Keratinocyte (primary cell): ENCODE measurements around the gene SBNO1. TPM values are rescaled to one million over a fixed set of nuclear protein-coding genes. Genes with fewer than 3 reads are reported as not detected.

ENCODE experiments used
- DNase-seq: peaks from one replicate; pipeline ENCODE4 v3.0.0-alpha.2; 2011; ENCODE audit warnings: low read depth, missing footprints, low spot score
- FAIRE-seq: peaks from 2 replicates; lab custom pipeline; 2011; peaks lifted over from hg19 to GRCh38; lab: Jason Lieb, UNC
- H2AFZ ChIP-seq: 2 replicates; pipeline ENCODE4 v1.6.0; 2012; ENCODE audit warnings: low read length, control low read depth, inconsistent platforms; ENCODE audit not compliant: control insufficient read depth
- H3K27ac ChIP-seq: 2 replicates; pipeline ENCODE4 v1.5.1; 2011; ENCODE audit warnings: low read length; ENCODE audit not compliant: control insufficient read depth, insufficient read depth
- H3K27me3 ChIP-seq: 3 replicates; pipeline ENCODE4 v1.6.0; 2011; ENCODE audit warnings: low read length; ENCODE audit not compliant: control insufficient read depth, insufficient read depth; ENCODE audit errors: extremely low read depth
- H3K36me3 ChIP-seq, 2 experiments: 2 replicates in 1 of 2; 3 replicates in 1 of 2; pipeline ENCODE4 v1.5.1; 2011; ENCODE audit warnings: low read length in 2 of 2, mild to moderate bottlenecking in 1 of 2; ENCODE audit not compliant: control insufficient read depth in 2 of 2, insufficient read depth in 2 of 2; ENCODE audit errors: extremely low read depth in 1 of 2
- H3K4me1 ChIP-seq: 3 replicates; pipeline ENCODE4 v1.5.1; 2011; ENCODE audit warnings: low read length; ENCODE audit not compliant: control insufficient read depth, insufficient read depth; ENCODE audit errors: extremely low read depth
- H3K4me2 ChIP-seq: 3 replicates; pipeline ENCODE4 v1.6.0; 2011; ENCODE audit warnings: low read depth, low read length; ENCODE audit not compliant: control insufficient read depth, insufficient read depth; ENCODE audit errors: extremely low read depth
- H3K4me3 ChIP-seq, 3 experiments: fragments of 200-600 bp in 1 of 3; sonication (generic) in 1 of 3; 2 replicates in 2 of 3; 3 replicates in 1 of 3; pipeline ENCODE4 v1.5.1; 2011 to 2016; ENCODE audit warnings: low read length in 3 of 3, mild to moderate bottlenecking in 3 of 3, control low read depth in 2 of 3, inconsistent platforms in 1 of 3, low read depth in 1 of 3, mixed read lengths in 1 of 3, mixed run types in 1 of 3, moderate library complexity in 1 of 3; ENCODE audit not compliant: control insufficient read depth in 2 of 3, insufficient read depth in 2 of 3; ENCODE audit errors: extremely low read depth in 1 of 3
- H3K79me2 ChIP-seq: 2 replicates; pipeline ENCODE4 v1.6.0; 2012; ENCODE audit warnings: low read length; ENCODE audit not compliant: control insufficient read depth, insufficient read depth
- H3K9ac ChIP-seq: 3 replicates; pipeline ENCODE4 v1.6.0; 2011; ENCODE audit warnings: low read length; ENCODE audit not compliant: control insufficient read depth, insufficient read depth; ENCODE audit errors: extremely low read depth
- H3K9me1 ChIP-seq: 3 replicates; pipeline ENCODE4 v1.6.0; 2011; ENCODE audit warnings: low read length; ENCODE audit not compliant: control insufficient read depth, insufficient read depth; ENCODE audit errors: extremely low read depth
- H3K9me3 ChIP-seq: 2 replicates; pipeline ENCODE4 v1.5.1; 2012; ENCODE audit warnings: low read depth, low read length; ENCODE audit not compliant: control insufficient read depth
- H4K20me1 ChIP-seq: 3 replicates; pipeline ENCODE4 v1.6.0; 2011; ENCODE audit warnings: low read length; ENCODE audit not compliant: control insufficient read depth, insufficient read depth; ENCODE audit errors: extremely low read depth
- CTCF ChIP-seq, 3 experiments: IDR thresholded peaks in 1 of 3; conservative IDR thresholded peaks in 1 of 3; optimal IDR thresholded peaks in 1 of 3; 2 replicates in 2 of 3; 3 replicates in 1 of 3; pipeline versions ENCODE3 to v1.5.1; 2011; ENCODE audit warnings: low read length in 3 of 3, mild to moderate bottlenecking in 3 of 3, moderate library complexity in 2 of 3, control low read depth in 1 of 3, inconsistent platforms in 1 of 3; ENCODE audit not compliant: insufficient read depth in 2 of 3; ENCODE audit errors: extremely low read depth in 1 of 3
- EZH2 ChIP-seq: IDR thresholded peaks from one replicate; pipeline ENCODE4 v1.6.1; 2012; ENCODE audit warnings: inconsistent platforms, mild to moderate bottlenecking, low read length, moderate library complexity
- dilution Hi-C: fragments of 300-500 bp; cut with MboI; formaldehyde crosslinking; loops from one replicate; pipeline ENCODE4 v1.7.0; 2020; ENCODE audit warnings: low sequenced_read_pairs; ENCODE audit not compliant: extremely low pct_ligation_motif_present
- polyA plus RNA-seq, 5 experiments: library from polyadenylated mRNA; depleted of rRNA in 3 of 5; stranded (reverse) in 3 of 5; stranded (forward) in 1 of 5; unstranded in 1 of 5; fragments of >200 nt; gene quantifications; 1 replicate in 1 of 5; 2 replicates in 3 of 5; 3 replicates in 1 of 5; pipeline versions ENCODE4 v1.2.1 to v1.2.3, GENCODE V29; 2011 to 2012; ENCODE audit warnings: missing spikeins in 2 of 5, low read depth in 1 of 5, low replicate concordance in 1 of 5

The SBNO1 gene
- polyA plus RNA-seq, 1 donor (not counting 4 experiments of a cell fraction or from before 2014, with no cell fraction given): 18.4 TPM

GRCh38 chr12:123391546-123392343 is 27.1 kb upstream of the SBNO1 start:
- TF ChIP-seq EZH2 (no peak), CTCF (optimal IDR thresholded peaks at IDR 0.05 in 1 of 3, IDR thresholded peaks at IDR 0.05 in 1 of 3, conservative IDR thresholded peaks at IDR 0.05 in 1 of 3; ENCODE audit: extremely low read depth in 1 of 3, insufficient read depth in 2 of 3, low read length in 3 of 3) (no peak)
- Histone ChIP-seq H3K9me1 (no peaks in the 10 kb centered on the region), H3K27ac (no peak overlapping the region), H2AFZ (no peak overlapping the region), H3K27me3 (no peaks in the 10 kb centered on the region), H3K9me3 (no peaks in the 10 kb centered on the region), H3K79me2 (peaks cover 62% of the 10 kb centered on the region), H3K9ac (no peak overlapping the region), H3K4me2 (no peak overlapping the region), H3K36me3 (peaks cover 30 to 35% of the 10 kb centered on the region in 2 experiments), H3K4me1 (peaks cover 21% of the 10 kb centered on the region), H3K4me3 (no peak overlapping the region), H4K20me1 (peaks cover 10% of the 10 kb centered on the region)
- FAIRE-seq: no peak
- DNase-seq: no peak
- dilution Hi-C loops: no loop called here

- TF ChIP-seq EZH2 (no peak), CTCF (optimal IDR thresholded peaks at IDR 0.05 in 1 of 3, IDR thresholded peaks at IDR 0.05 in 1 of 3, conservative IDR thresholded peaks at IDR 0.05 in 1 of 3; ENCODE audit: extremely low read depth in 1 of 3, insufficient read depth in 2 of 3, low read length in 3 of 3) (no peak)
- DNase-seq: no peak
- Histone ChIP-seq H3K9me3 (no peaks in the 10 kb centered on the region), H4K20me1 (peaks cover 7% of the 10 kb centered on the region), H3K9ac (peak overlapping the region; percentile 76), H3K27ac (peak overlapping the region; percentile 24), H2AFZ (no peak overlapping the region), H3K9me1 (no peaks in the 10 kb centered on the region), H3K36me3 (peaks cover 23 to 29% of the 10 kb centered on the region in 2 experiments), H3K4me1 (peaks cover 21% of the 10 kb centered on the region), H3K27me3 (no peaks in the 10 kb centered on the region), H3K4me3 (peak overlapping the region; percentile 55 to 77 (median 62)), H3K4me2 (peak overlapping the region; percentile 84), H3K79me2 (peaks cover 59% of the 10 kb centered on the region)
- peak; percentile 39 for FAIRE-seq
- dilution Hi-C loops: no loop called here
These were observed 26.1 kb upstream of the SBNO1 start for GRCh38 chr12:123390498-123391426.
